Measurements from ENCODE around the gene PLXND1.

GRCh38 chr3:129517516-129517915 is 89.0 kb downstream of the PLXND1 start:
- TF ChIP-seq CTCF (IDR thresholded peaks at IDR 0.05) (no peak), POLR2A (IDR thresholded peaks at IDR 0.05) (no peak)

Data from body of pancreas (tissue), 4 donors.